ENCODE data around the gene MRPL32. TPM values are rescaled to one million over a fixed set of nuclear protein-coding genes. Genes with fewer than 3 reads are reported as not detected.
A peak's percentile ranks its signal among the peaks of the same experiment; 100 is the strongest.

MRPL32 gene
- total RNA-seq, 1 donor from 2014 or later, result 56.2 TPM

- Mint-ChIP-seq H3K4me1 (ENCODE audit: low read depth, unreplicated experiment) (peaks cover 15% of the 10 kb centered on the region), H3K27ac (ENCODE audit: unreplicated experiment) (no peak overlapping the region), H3K36me3 (ENCODE audit: unreplicated experiment) (no peaks in the 10 kb centered on the region), H3K9me3 (ENCODE audit: unreplicated experiment) (peaks cover 2% of the 10 kb centered on the region), H3K4me3 (ENCODE audit: unreplicated experiment) (no peak overlapping the region), H3K27me3 (ENCODE audit: unreplicated experiment) (peaks cover 2% of the 10 kb centered on the region)
- TF ChIP-seq CTCF (IDR thresholded peaks at IDR 0.05; ENCODE audit: partially characterized antibody, unreplicated experiment), result no peak
- no peak for DNase-seq
Observed at GRCh38 chr7:42910306-42910705, 21.9 kb upstream of the MRPL32 start.

- H3K4me1 Mint-ChIP-seq (ENCODE audit: low read depth, unreplicated experiment), result peaks cover 15% of the 10 kb centered on the region
- peak within 1 kb of the TSS; percentile 92 for H3K4me3 Mint-ChIP-seq (ENCODE audit: unreplicated experiment)
- H3K9me3 Mint-ChIP-seq (ENCODE audit: unreplicated experiment), result no peaks in the 10 kb centered on the region
- peak within 1 kb of the TSS; percentile 93 for H3K27ac Mint-ChIP-seq (ENCODE audit: unreplicated experiment)
- H3K36me3 Mint-ChIP-seq (ENCODE audit: unreplicated experiment), result no peaks in the 10 kb centered on the region
- peaks cover 2% of the 10 kb centered on the region for H3K27me3 Mint-ChIP-seq (ENCODE audit: unreplicated experiment)
- peak; percentile 98 for DNase-seq
- TF ChIP-seq CTCF (IDR thresholded peaks at IDR 0.05; ENCODE audit: partially characterized antibody, unreplicated experiment), result no peak
Observed at GRCh38 chr7:42911454-42912447, 20.4 kb upstream of the MRPL32 start, which contains the start of gene C7orf25. Gene C7orf25, minus strand, starts transcription at chr7:42912070. Its CDS starts 1,170 bp downstream, at chr7:42910900.

- no peaks in the 10 kb centered on the region for H3K9me3 Mint-ChIP-seq (ENCODE audit: unreplicated experiment)
- peaks cover 8% of the 10 kb centered on the region for H3K4me1 Mint-ChIP-seq (ENCODE audit: low read depth, unreplicated experiment)
- no peak for DNase-seq
- H3K27me3 Mint-ChIP-seq (ENCODE audit: unreplicated experiment), result peaks cover 2% of the 10 kb centered on the region
- no peaks in the 10 kb centered on the region for H3K36me3 Mint-ChIP-seq (ENCODE audit: unreplicated experiment)
- TF ChIP-seq CTCF (IDR thresholded peaks at IDR 0.05; ENCODE audit: partially characterized antibody, unreplicated experiment), result no peak
- no peak overlapping the region for H3K27ac Mint-ChIP-seq (ENCODE audit: unreplicated experiment)
- no peak overlapping the region for H3K4me3 Mint-ChIP-seq (ENCODE audit: unreplicated experiment)
Observed at GRCh38 chr7:42913591-42913990, 18.6 kb upstream of the MRPL32 start.

DNA sequence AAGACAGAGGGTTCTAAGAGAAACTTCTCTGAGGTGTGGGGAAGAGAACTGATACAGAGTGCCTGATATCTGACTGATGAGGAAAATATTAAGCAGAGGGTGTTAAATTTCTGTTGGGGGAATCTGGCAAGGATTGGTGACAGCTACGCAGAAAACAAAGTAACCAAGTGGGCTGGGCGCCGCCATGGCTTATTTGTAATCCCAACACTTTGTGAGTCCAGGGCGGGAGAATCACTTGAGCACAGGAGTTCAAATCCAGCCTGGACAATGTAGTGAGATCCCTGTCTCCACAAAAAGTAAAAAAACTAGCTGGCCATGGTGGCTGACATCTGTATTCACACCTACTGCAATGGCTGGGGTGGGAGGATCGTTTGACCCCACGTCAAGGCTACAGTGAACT lies 18.2 kb upstream of the MRPL32 start:
- no peak overlapping the region for H3K4me3 Mint-ChIP-seq (ENCODE audit: unreplicated experiment)
- no peak for TF ChIP-seq CTCF (IDR thresholded peaks at IDR 0.05; ENCODE audit: partially characterized antibody, unreplicated experiment)
- H3K9me3 Mint-ChIP-seq (ENCODE audit: unreplicated experiment), result no peaks in the 10 kb centered on the region
- H3K36me3 Mint-ChIP-seq (ENCODE audit: unreplicated experiment), result no peaks in the 10 kb centered on the region
- H3K27me3 Mint-ChIP-seq (ENCODE audit: unreplicated experiment), result peaks cover 2% of the 10 kb centered on the region
- H3K4me1 Mint-ChIP-seq (ENCODE audit: low read depth, unreplicated experiment), result peaks cover 8% of the 10 kb centered on the region
- DNase-seq, result no peak
- peak overlapping the region; percentile 2 for H3K27ac Mint-ChIP-seq (ENCODE audit: unreplicated experiment)

Data from glutamatergic neuron (in vitro differentiated cells).